Esophagus muscularis mucosa (tissue), 4 donors: Measurements from ENCODE around the gene PTGIS. TPM values are rescaled to one million over a fixed set of nuclear protein-coding genes. Genes with fewer than 3 reads are reported as not detected.

Experiments used
- DNase-seq: peaks from one replicate; pipeline ENCODE4 v3.0.0-alpha.2; 2017; ENCODE audit errors: extremely low spot score
- H3K27ac ChIP-seq, 4 donors: fragments of 200-600 bp; sonication (generic); replicated peaks in 1 of 4; 1 replicate in 3 of 4; 2 replicates in 1 of 4; pipeline ENCODE4 v1.5.1; 2016 to 2019; ENCODE audit warnings: mild to moderate bottlenecking in 1 of 4
- H3K27me3 ChIP-seq, 4 donors: fragments of 200-600 bp; sonication (generic); one replicate each; pipeline versions ENCODE4 v1.5.1 to v1.6.0; 2016 to 2019
- H3K36me3 ChIP-seq, 4 donors: fragments of 200-600 bp; sonication (generic); one replicate each; pipeline ENCODE4 v1.5.1; 2016 to 2019
- H3K4me1 ChIP-seq, 4 donors: fragments of 200-600 bp; sonication (generic); one replicate each; pipeline ENCODE4 v1.5.1; 2016 to 2019
- H3K4me3 ChIP-seq, 4 donors: fragments of 200-600 bp; sonication (generic); 1 replicate in 2 of 4; 2 replicates in 2 of 4; pipeline ENCODE4 v1.5.1; 2016 to 2019; ENCODE audit warnings: mild to moderate bottlenecking in 4 of 4, moderate library complexity in 1 of 4
- H3K9me3 ChIP-seq, 4 donors: fragments of 200-600 bp; sonication (generic); 1 replicate in 3 of 4; 2 replicates in 1 of 4; pipeline ENCODE4 v1.5.1; 2016 to 2019
- CTCF ChIP-seq, 3 experiments: fragments of 200-600 bp in 2 of 3; fragments of 450-650 bp in 1 of 3; sonication (generic) in 2 of 3; IDR thresholded peaks; one replicate each; pipeline ENCODE4 v1.5.1; 2017 to 2019; ENCODE audit warnings: antibody characterized with exemption in 3 of 3, mild to moderate bottlenecking in 2 of 3, moderate library complexity in 1 of 3
- EP300 ChIP-seq: sonication (generic); formaldehyde crosslinking; IDR thresholded peaks from one replicate; pipeline ENCODE4 v1.6.1; 2017; ENCODE audit warnings: antibody characterized with exemption
- POLR2A ChIP-seq: fragments of 450-650 bp; IDR thresholded peaks from one replicate; pipeline ENCODE4 v1.6.1; 2017; ENCODE audit warnings: antibody characterized with exemption, moderate library complexity, mild to moderate bottlenecking, low read depth
- POLR2AphosphoS5 ChIP-seq, 2 donors: sonication (generic); formaldehyde crosslinking; IDR thresholded peaks; one replicate each; pipeline ENCODE4 v1.6.1; 2017; ENCODE audit warnings: antibody characterized with exemption in 2 of 2
- WGBS: methylation state at CpG from one replicate; pipeline ENCODE4 v1.1.5; 2018; 5-methylcytosine and 5-hydroxymethylcytosine counted together
- intact Hi-C: fragments of 100-400 bp; cut with DNase I; formaldehyde crosslinking; loops from one replicate; pipeline ENCODE4 v1.15.1; 2023
- total RNA-seq, 4 donors: library from RNA; depleted of rRNA; stranded (reverse); fragments of >200 nt; gene quantifications; one replicate each; pipeline versions ENCODE4 v1.1.0 to v1.2.1, GENCODE V29; 2016

The PTGIS gene
- total RNA-seq, 4 donors from 2014 or later = 107 to 217 (median 130) TPM

GRCh38 chr20:49608752-49609670 lies 41.1 kb upstream of the PTGIS start:
- H3K9me3 ChIP-seq = no peaks in the 10 kb centered on the region
- peak overlapping the region in 1 of 4 donors; percentile 14 for H3K4me3 ChIP-seq
- H3K27ac ChIP-seq = no peak overlapping the region
- peaks cover 0 to 16% (median 0%) of the 10 kb centered on the region in 4 donors for H3K27me3 ChIP-seq
- intact Hi-C loops = loop anchor here (2.0 to 10.0 kb wide), 2 partner anchors 68 to 274 kb away; no protein-coding TSS in a partner anchor
- no peak for DNase-seq
- peak; percentile 94 to 96 (median 95) for TF ChIP-seq CTCF (IDR thresholded peaks at IDR 0.05)
- TF ChIP-seq POLR2AphosphoS5 (IDR thresholded peaks at IDR 0.05) = peak in 1 of 2 donors; percentile 34
- TF ChIP-seq EP300 = no peak
- TF ChIP-seq POLR2A = no peak
- peaks cover 12 to 37% (median 30%) of the 10 kb centered on the region in 4 donors for H3K4me1 ChIP-seq
- WGBS = 21% methylated on average over 4 of the region's 17 CpGs
- H3K36me3 ChIP-seq = no peaks in the 10 kb centered on the region

GRCh38 chr20:49607568-49607967 lies 39.6 kb upstream of the PTGIS start:
- intact Hi-C loops = loop anchor here (10.0 kb wide), 1 partner anchor 273 kb away; no protein-coding TSS in a partner anchor
- no peak for TF ChIP-seq POLR2A
- no peak for TF ChIP-seq CTCF (IDR thresholded peaks at IDR 0.05)
- no peak for TF ChIP-seq POLR2AphosphoS5 (IDR thresholded peaks at IDR 0.05)
- TF ChIP-seq EP300 = no peak
- H3K36me3 ChIP-seq = no peaks in the 10 kb centered on the region
- no peaks in the 10 kb centered on the region for H3K9me3 ChIP-seq
- H3K4me1 ChIP-seq = peaks cover 12 to 44% (median 32%) of the 10 kb centered on the region in 4 donors
- H3K4me3 ChIP-seq = no peak overlapping the region
- WGBS = 92% methylated on average over 1 of the region's 1 CpG
- peaks cover 0 to 16% (median 0%) of the 10 kb centered on the region in 4 donors for H3K27me3 ChIP-seq
- no peak for DNase-seq
- no peak overlapping the region for H3K27ac ChIP-seq

GRCh38 chr20:49603209-49603627 lies 35.3 kb upstream of the PTGIS start:
- TF ChIP-seq POLR2A (no peak), EP300 (no peak), POLR2AphosphoS5 (IDR thresholded peaks at IDR 0.05) (no peak), CTCF (IDR thresholded peaks at IDR 0.05) (peak in 1 of 3 experiments; percentile 18)
- Histone ChIP-seq H3K27ac (peak overlapping the region in 1 of 4 donors; percentile 25), H3K36me3 (no peaks in the 10 kb centered on the region), H3K9me3 (no peaks in the 10 kb centered on the region), H3K27me3 (peaks cover 0 to 6% (median 0%) of the 10 kb centered on the region in 4 donors), H3K4me3 (no peak overlapping the region), H3K4me1 (peaks cover 0 to 26% (median 16%) of the 10 kb centered on the region in 4 donors)
- intact Hi-C loops = loop anchor here (10.0 kb wide), 1 partner anchor 268 kb away; no protein-coding TSS in a partner anchor
- no peak for DNase-seq
- WGBS = 73% methylated on average over 11 of the region's 11 CpGs

GRCh38 chr20:49602345-49603208 lies 34.6 kb upstream of the PTGIS start:
- 79% methylated on average over 9 of the region's 9 CpGs for WGBS
- DNase-seq = no peak

More at GRCh38 chr20:49602345-49603208, 34.6 kb upstream of the PTGIS start:
- H3K9me3 ChIP-seq = no peaks in the 10 kb centered on the region
- intact Hi-C loops = loop anchor here (10.0 kb wide), 1 partner anchor 268 kb away; no protein-coding TSS in a partner anchor
- TF ChIP-seq EP300 (no peak), POLR2AphosphoS5 (IDR thresholded peaks at IDR 0.05) (peak in 1 of 2 donors; percentile 11)
- peaks cover 0 to under 1% (median 0%) of the 10 kb centered on the region in 4 donors for H3K27me3 ChIP-seq
- H3K4me3 ChIP-seq = no peak overlapping the region
- H3K36me3 ChIP-seq = no peaks in the 10 kb centered on the region
- peaks cover 0 to 26% (median 16%) of the 10 kb centered on the region in 4 donors for H3K4me1 ChIP-seq
- no peak overlapping the region for H3K27ac ChIP-seq
